ENCODE data around the gene PDE6G.

The PDE6G gene

GRCh38 chr17:81659038-81659437, 2.7 kb upstream of the PDE6G start:
- H3K27me3 ChIP-seq, result peaks cover 0 to 20% of the 10 kb centered on the region in 2 donors
- H3K4me1 ChIP-seq, result no peaks in the 10 kb centered on the region
- TF ChIP-seq, protein P1, sequence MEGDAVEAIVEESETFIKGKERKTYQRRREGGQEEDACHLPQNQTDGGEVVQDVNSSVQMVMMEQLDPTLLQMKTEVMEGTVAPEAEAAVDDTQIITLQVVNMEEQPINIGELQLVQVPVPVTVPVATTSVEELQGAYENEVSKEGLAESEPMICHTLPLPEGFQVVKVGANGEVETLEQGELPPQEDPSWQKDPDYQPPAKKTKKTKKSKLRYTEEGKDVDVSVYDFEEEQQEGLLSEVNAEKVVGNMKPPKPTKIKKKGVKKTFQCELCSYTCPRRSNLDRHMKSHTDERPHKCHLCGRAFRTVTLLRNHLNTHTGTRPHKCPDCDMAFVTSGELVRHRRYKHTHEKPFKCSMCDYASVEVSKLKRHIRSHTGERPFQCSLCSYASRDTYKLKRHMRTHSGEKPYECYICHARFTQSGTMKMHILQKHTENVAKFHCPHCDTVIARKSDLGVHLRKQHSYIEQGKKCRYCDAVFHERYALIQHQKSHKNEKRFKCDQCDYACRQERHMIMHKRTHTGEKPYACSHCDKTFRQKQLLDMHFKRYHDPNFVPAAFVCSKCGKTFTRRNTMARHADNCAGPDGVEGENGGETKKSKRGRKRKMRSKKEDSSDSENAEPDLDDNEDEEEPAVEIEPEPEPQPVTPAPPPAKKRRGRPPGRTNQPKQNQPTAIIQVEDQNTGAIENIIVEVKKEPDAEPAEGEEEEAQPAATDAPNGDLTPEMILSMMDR (IDR thresholded peaks at IDR 0.05), result no peak
- H3K27ac ChIP-seq, result no peak overlapping the region
- no peak for DNase-seq
- intact Hi-C loops (cut with DNase I; ENCODE audit: low total_unique reads), result no loop called here
- no peaks in the 10 kb centered on the region for H3K9me3 ChIP-seq
- no peaks in the 10 kb centered on the region for H3K36me3 ChIP-seq
- H3K4me3 ChIP-seq, result no peak overlapping the region

DNA sequence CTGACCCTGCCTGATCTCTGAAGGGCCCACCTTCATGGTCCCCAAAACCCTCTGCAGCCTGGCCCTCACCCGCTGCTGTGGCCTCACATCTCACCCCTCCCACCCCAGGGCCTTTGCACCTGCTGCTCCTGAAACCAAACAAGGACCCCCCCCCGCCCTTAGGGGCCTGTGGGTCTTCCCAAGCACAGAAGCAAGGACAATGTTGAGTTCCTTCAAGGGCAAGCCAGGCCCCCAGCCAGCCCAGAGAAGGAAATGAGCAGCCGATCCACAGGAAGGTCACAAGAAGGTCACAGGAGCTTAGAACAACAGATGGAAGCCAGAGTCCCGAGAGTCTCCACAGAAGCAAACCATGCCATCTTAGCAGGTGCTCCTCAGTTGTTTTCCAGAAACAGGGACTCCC, 493 bp upstream of the PDE6G start:
- TF ChIP-seq, protein P1 (IDR thresholded peaks at IDR 0.05), result no peak
- DNase-seq, result no peak
- intact Hi-C loops (cut with DNase I; ENCODE audit: low total_unique reads), result no loop called here
- H3K27me3 ChIP-seq, result peaks cover 0 to 39% of the 10 kb centered on the region in 2 donors
- no peak overlapping the region for H3K27ac ChIP-seq
- no peak overlapping the region for H3K4me3 ChIP-seq
- H3K4me1 ChIP-seq, result no peaks in the 10 kb centered on the region
- no peaks in the 10 kb centered on the region for H3K36me3 ChIP-seq
- H3K9me3 ChIP-seq, result no peaks in the 10 kb centered on the region

DNA sequence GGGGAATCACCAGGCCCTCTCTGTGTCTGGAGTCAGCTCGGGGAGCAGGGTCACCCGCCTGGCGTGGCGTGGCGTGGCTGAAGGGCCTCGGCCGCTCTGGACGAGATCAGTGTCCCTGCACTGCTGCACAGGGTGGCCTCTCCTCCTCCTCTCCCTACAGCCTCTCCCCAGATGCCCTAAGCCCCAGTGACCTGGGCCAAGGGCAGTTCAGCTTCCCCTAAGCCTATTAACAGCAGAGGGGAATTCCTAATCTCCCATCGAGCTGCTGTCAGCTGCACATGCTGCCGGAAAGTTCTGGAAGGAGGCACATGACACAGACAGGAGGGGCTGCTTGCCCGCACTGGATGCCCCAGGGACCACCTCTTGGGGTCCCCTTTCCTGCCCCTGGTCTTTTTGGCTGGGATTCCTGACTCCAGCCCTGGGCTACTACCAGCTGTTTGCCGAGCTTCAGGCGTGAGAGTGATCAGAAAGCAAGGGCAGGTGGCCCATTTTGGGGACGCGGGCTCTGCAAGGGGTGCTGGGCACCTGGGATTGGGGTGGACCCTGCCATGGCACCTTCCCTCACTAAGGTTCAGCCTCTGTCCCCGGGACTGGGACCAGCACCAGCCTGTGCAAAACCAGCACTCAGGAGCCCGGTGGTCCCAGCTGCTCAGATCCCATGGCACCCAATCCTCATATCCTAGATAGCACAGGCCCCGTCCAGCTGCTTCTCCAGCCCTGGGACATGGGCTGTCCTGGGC, 794 bp downstream of the PDE6G start:
- no peak for DNase-seq
- Histone ChIP-seq H3K36me3 (no peaks in the 10 kb centered on the region), H3K4me1 (no peaks in the 10 kb centered on the region), H3K9me3 (no peaks in the 10 kb centered on the region), H3K27me3 (peaks cover 0 to 52% of the 10 kb centered on the region in 2 donors), H3K4me3 (no peak overlapping the region), H3K27ac (no peak overlapping the region)
- TF ChIP-seq, protein P1 (IDR thresholded peaks at IDR 0.05), result no peak
- intact Hi-C loops (cut with DNase I; ENCODE audit: low total_unique reads), result no loop called here

DNA sequence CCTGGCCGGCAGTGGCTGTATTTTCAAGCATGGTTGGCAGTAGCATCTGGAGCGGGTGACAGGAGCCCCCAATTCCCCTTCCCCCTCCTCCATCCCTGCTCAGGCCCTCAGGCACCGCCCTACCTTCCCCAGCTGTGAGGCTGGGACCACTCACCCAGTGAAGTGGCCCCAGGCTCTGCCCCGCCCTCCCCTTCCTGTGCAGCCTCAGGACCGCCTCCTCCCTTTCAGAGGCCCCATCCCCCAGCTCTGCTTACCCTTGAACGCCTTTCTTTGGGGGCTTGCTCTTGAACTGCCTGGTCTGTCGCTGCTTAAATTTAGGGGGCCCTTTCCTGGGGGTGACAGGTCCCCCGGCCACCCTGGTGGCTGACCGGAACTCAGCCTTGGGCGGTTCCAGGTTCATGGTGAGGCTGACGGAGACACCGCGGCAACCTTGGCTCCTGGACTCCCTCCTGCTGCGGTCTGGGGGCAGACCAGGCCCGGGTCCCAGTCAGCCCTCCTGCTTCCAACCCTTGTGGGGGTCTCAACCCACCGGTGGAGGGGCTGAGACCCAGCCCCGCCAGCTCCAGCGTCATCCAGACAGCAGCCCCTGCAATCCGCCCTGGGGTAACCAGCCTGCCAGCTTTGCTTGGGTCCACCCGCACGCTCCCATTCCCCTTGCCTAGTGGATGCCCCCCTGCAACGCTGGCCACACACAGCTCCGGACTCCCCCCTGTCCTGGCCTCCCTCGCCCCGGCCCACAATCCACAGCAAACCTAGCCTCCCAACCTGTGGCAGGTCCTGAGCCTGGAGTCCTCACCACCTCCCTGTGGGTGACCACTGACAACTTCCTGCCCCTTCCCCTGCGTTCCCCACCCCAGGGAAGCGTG, 3.2 kb downstream of the PDE6G start:
- no peak for DNase-seq
- TF ChIP-seq, protein P1 (IDR thresholded peaks at IDR 0.05), result no peak
- H3K36me3 ChIP-seq, result no peaks in the 10 kb centered on the region
- intact Hi-C loops (cut with DNase I; ENCODE audit: low total_unique reads), result no loop called here
- H3K27ac ChIP-seq, result no peak overlapping the region
- no peaks in the 10 kb centered on the region for H3K9me3 ChIP-seq
- H3K4me1 ChIP-seq, result peaks cover 0 to 5% (median 0%) of the 10 kb centered on the region in 4 donors
- H3K4me3 ChIP-seq, result no peak overlapping the region
- peaks cover 0 to 76% of the 10 kb centered on the region in 2 donors for H3K27me3 ChIP-seq

GRCh38 chr17:81651692-81652091, 4.7 kb downstream of the PDE6G start:
- Histone ChIP-seq H3K36me3 (no peaks in the 10 kb centered on the region), H3K4me3 (no peak overlapping the region), H3K27me3 (peaks cover 0 to 90% of the 10 kb centered on the region in 2 donors), H3K27ac (no peak overlapping the region), H3K4me1 (peaks cover 0 to 10% (median 0%) of the 10 kb centered on the region in 4 donors), H3K9me3 (no peaks in the 10 kb centered on the region)
- intact Hi-C loops (cut with DNase I; ENCODE audit: low total_unique reads), result no loop called here
- DNase-seq, result no peak
- TF ChIP-seq, protein P1 (IDR thresholded peaks at IDR 0.05), result no peak

Data from tibial artery (tissue), 4 donors.